Esophagus squamous epithelium (tissue), 5 donors: ENCODE measurements around the gene TNFRSF12A. TPM values are rescaled to one million over a fixed set of nuclear protein-coding genes. Genes with fewer than 3 reads are reported as not detected.

Source experiments
- DNase-seq: peaks from one replicate; lab custom pipeline; 2025; lab: John Stamatoyannopoulos, UW
- H3K27ac ChIP-seq, 4 donors: fragments of 200-600 bp; sonication (generic); one replicate each; pipeline ENCODE4 v1.5.1; 2016 to 2019; ENCODE audit warnings: mild to moderate bottlenecking in 1 of 4
- H3K27me3 ChIP-seq, 4 donors: fragments of 200-600 bp; sonication (generic); 1 replicate in 3 of 4; 2 replicates in 1 of 4; pipeline versions ENCODE4 v1.5.1 to v1.6.0; 2017 to 2021; ENCODE audit warnings: antibody characterized with exemption in 1 of 4
- H3K36me3 ChIP-seq, 3 donors: fragments of 200-600 bp; sonication (generic); one replicate each; pipeline ENCODE4 v1.5.1; 2016 to 2019
- H3K4me1 ChIP-seq, 3 donors: fragments of 200-600 bp; sonication (generic); one replicate each; pipeline ENCODE4 v1.5.1; 2017 to 2019
- H3K4me3 ChIP-seq, 4 donors: fragments of 200-600 bp; sonication (generic); 1 replicate in 3 of 4; 2 replicates in 1 of 4; pipeline ENCODE4 v1.5.1; 2016 to 2019; ENCODE audit warnings: mild to moderate bottlenecking in 2 of 4, moderate library complexity in 1 of 4
- H3K9me3 ChIP-seq, 3 donors: fragments of 200-600 bp; sonication (generic); one replicate each; pipeline ENCODE4 v1.5.1; 2016 to 2019
- CTCF ChIP-seq, 6 experiments: fragments of 450-650 bp in 4 of 6; fragments of 200-600 bp in 2 of 6; sonication (generic) in 2 of 6; IDR thresholded peaks; one replicate each; pipeline ENCODE4 v1.5.1; 2016 to 2019; ENCODE audit warnings: antibody characterized with exemption in 6 of 6, mild to moderate bottlenecking in 4 of 6, moderate library complexity in 4 of 6
- POLR2A ChIP-seq, 4 donors: fragments of 450-650 bp; IDR thresholded peaks; one replicate each; pipeline ENCODE4 v1.6.1; 2017; ENCODE audit warnings: antibody characterized with exemption in 4 of 4, mild to moderate bottlenecking in 4 of 4, moderate library complexity in 3 of 4
- WGBS, 2 donors: methylation state at CpG; one replicate each; pipeline ENCODE4 v1.1.5; 2018; 5-methylcytosine and 5-hydroxymethylcytosine counted together
- intact Hi-C: fragments of 100-400 bp; cut with DNase I; formaldehyde crosslinking; loops from one replicate; pipeline ENCODE4 v1.15.0; 2022
- total RNA-seq, 4 donors: library from RNA; depleted of rRNA; stranded (reverse); fragments of >200 nt; gene quantifications; one replicate each; pipeline ENCODE4 v1.1.0, GENCODE V29; 2016
- donor health status: DM: yes; HTN: yes; CAD: no.

Gene TNFRSF12A
- total RNA-seq, 4 donors from 2014 or later, result 15.3 to 46.0 (median 28.6) TPM

GRCh38 chr16:3038256-3038655 is 18.1 kb downstream of the TNFRSF12A start:
- Histone ChIP-seq H3K4me3 (no peak overlapping the region), H3K9me3 (no peaks in the 10 kb centered on the region), H3K27me3 (peaks cover 0 to 100% (median 14%) of the 10 kb centered on the region in 4 donors), H3K27ac (peak overlapping the region in 2 of 4 donors; percentile 46 to 63), H3K36me3 (peaks cover 0 to 8% (median 0%) of the 10 kb centered on the region in 3 donors), H3K4me1 (peaks cover 0 to 49% (median 6%) of the 10 kb centered on the region in 3 donors)
- DNase-seq, result no peak
- intact Hi-C loops, result no loop called here
- WGBS, 2 donors, result 16 to 38% methylated on average over 1 to 9 of the region's 11 CpGs
- TF ChIP-seq POLR2A (IDR thresholded peaks at IDR 0.05) (no peak), CTCF (IDR thresholded peaks at IDR 0.05) (no peak)

- no peak overlapping the region for H3K27ac ChIP-seq
- peaks cover 0 to 47% (median 6%) of the 10 kb centered on the region in 3 donors for H3K4me1 ChIP-seq
- whole genome bisulfite sequencing, 2 donors, result 88% methylated on average over 5 of the region's 5 CpGs; no CpG with 5 or more reads in 1 of the 2 donors
- no peak for DNase-seq
- no peak overlapping the region for H3K4me3 ChIP-seq
- peaks cover 0 to 2% (median 0%) of the 10 kb centered on the region in 3 donors for H3K36me3 ChIP-seq
- H3K9me3 ChIP-seq, result no peaks in the 10 kb centered on the region
- H3K27me3 ChIP-seq, result peaks cover 0 to 100% (median 15%) of the 10 kb centered on the region in 4 donors
- intact Hi-C loops, result no loop called here
- no peak for TF ChIP-seq CTCF (IDR thresholded peaks at IDR 0.05)
- TF ChIP-seq POLR2A (IDR thresholded peaks at IDR 0.05), result no peak
Measured at GRCh38 chr16:3038896-3039295, 18.7 kb downstream of the TNFRSF12A start.

- no peaks in the 10 kb centered on the region for H3K36me3 ChIP-seq
- H3K27ac ChIP-seq, result no peak overlapping the region
- no peaks in the 10 kb centered on the region for H3K9me3 ChIP-seq
- peaks cover 17 to 41% (median 21%) of the 10 kb centered on the region in 3 donors for H3K4me1 ChIP-seq
- peaks cover 6 to 100% (median 18%) of the 10 kb centered on the region in 4 donors for H3K27me3 ChIP-seq
- DNase-seq, result no peak
- H3K4me3 ChIP-seq, result no peak overlapping the region
- TF ChIP-seq CTCF (IDR thresholded peaks at IDR 0.05) (no peak), POLR2A (IDR thresholded peaks at IDR 0.05) (no peak)
- intact Hi-C loops, result no loop called here
- whole genome bisulfite sequencing, 2 donors, result 76 to 80% methylated on average over 3 of the region's 3 CpGs
Measured at GRCh38 chr16:3042376-3042775, 22.2 kb downstream of the TNFRSF12A start.

- Histone ChIP-seq H3K27me3 (peaks cover 8 to 100% (median 19%) of the 10 kb centered on the region in 4 donors), H3K36me3 (no peaks in the 10 kb centered on the region), H3K4me1 (peaks cover 17 to 25% (median 21%) of the 10 kb centered on the region in 3 donors), H3K9me3 (no peaks in the 10 kb centered on the region), H3K4me3 (no peak overlapping the region), H3K27ac (no peak overlapping the region)
- 84 to 89% methylated on average over 6 of the region's 6 CpGs for WGBS, 2 donors
- TF ChIP-seq CTCF (IDR thresholded peaks at IDR 0.05), result no peak
- TF ChIP-seq POLR2A (IDR thresholded peaks at IDR 0.05), result no peak
- intact Hi-C loops, result no loop called here
- DNase-seq, result no peak
Measured at GRCh38 chr16:3044708-3045107, 24.5 kb downstream of the TNFRSF12A start.

- DNase-seq, result no peak
- Histone ChIP-seq H3K36me3 (no peaks in the 10 kb centered on the region), H3K4me1 (peaks cover 17 to 25% (median 21%) of the 10 kb centered on the region in 3 donors), H3K9me3 (no peaks in the 10 kb centered on the region), H3K27me3 (peaks cover 8 to 100% (median 19%) of the 10 kb centered on the region in 4 donors), H3K4me3 (peak within 1 kb of the TSS; percentile 20 to 60 (median 46)), H3K27ac (peak within 1 kb of the TSS in 1 of 4 donors; percentile 23)
- TF ChIP-seq CTCF (IDR thresholded peaks at IDR 0.05), result no peak
- WGBS, 2 donors, result 0% methylated on average over 1 to 6 of the region's 86 CpGs
- intact Hi-C loops, result no loop called here
Measured at GRCh38 chr16:3045758-3046640, 25.8 kb downstream of the TNFRSF12A start, which contains the start of gene MMP25. Gene MMP25, plus strand, starts transcription at chr16:3046561. Its CDS starts 357 bp downstream, at chr16:3046918.
